Dedifferentiated amniotic fluid mesenchymal stem cell (primary cell): ENCODE measurements around the gene TTLL5.
"Not testable (repeated sequence)": the region's sequence is repeated elsewhere in the genome, so short reads cannot be mapped to it uniquely, and the experiment has no call there.

Experiments
- DNase-seq: peaks from one replicate; pipeline ENCODE4 v3.0.0-alpha.2; 2016; ENCODE audit errors: extremely low spot score

Gene TTLL5

GRCh38 chr14:75648066-75648838, 12.8 kb upstream of the TTLL5 start:
- DNase-seq, result peak; percentile 93

GRCh38 chr14:75649337-75649736, 11.7 kb upstream of the TTLL5 start:
- DNase-seq, result no peak

- DNase-seq, result no peak
These were observed 11.3 kb upstream of the TTLL5 start for GRCh38 chr14:75649773-75650172.

GRCh38 chr14:75650253-75651058, 10.6 kb upstream of the TTLL5 start:
- no peak for DNase-seq

GRCh38 chr14:75653563-75653962, 7.5 kb upstream of the TTLL5 start:
- no peak for DNase-seq

GRCh38 chr14:75654127-75654732, 6.8 kb upstream of the TTLL5 start:
- peak; percentile 58 for DNase-seq

- DNase-seq, result no peak
These were observed 5.8 kb upstream of the TTLL5 start for GRCh38 chr14:75655235-75655634.

- no peak for DNase-seq
These were observed 3.7 kb upstream of the TTLL5 start for GRCh38 chr14:75657331-75657730.

GRCh38 chr14:75658957-75659356, 2.1 kb upstream of the TTLL5 start:
- no peak for DNase-seq

- DNase-seq, result no peak
These were observed 812 bp upstream of the TTLL5 start for GRCh38 chr14:75660238-75660629.

GRCh38 chr14:75661499-75661814, 411 bp downstream of the TTLL5 start:
- no peak for DNase-seq

- DNase-seq, result no peak
These were observed 1.9 kb downstream of the TTLL5 start for GRCh38 chr14:75662966-75663365.

GRCh38 chr14:75667099-75667765, 6.2 kb downstream of the TTLL5 start:
- DNase-seq, result no peak

GRCh38 chr14:75672605-75673192, 11.7 kb downstream of the TTLL5 start:
- DNase-seq, result no peak

- DNase-seq, result no peak
These were observed 12.4 kb downstream of the TTLL5 start for GRCh38 chr14:75673345-75674035.

- DNase-seq, result no peak
These were observed 14.4 kb downstream of the TTLL5 start for GRCh38 chr14:75675265-75675960.

- no peak for DNase-seq
These were observed 24.9 kb downstream of the TTLL5 start for GRCh38 chr14:75685910-75686309.

- no peak for DNase-seq
These were observed 28.0 kb downstream of the TTLL5 start for GRCh38 chr14:75689012-75689411.

GRCh38 chr14:75690010-75690409, 29.0 kb downstream of the TTLL5 start:
- no peak for DNase-seq

- not testable (repeated sequence) for DNase-seq
These were observed 34.0 kb downstream of the TTLL5 start for GRCh38 chr14:75695025-75695424.

GRCh38 chr14:75697386-75697785, 36.3 kb downstream of the TTLL5 start:
- DNase-seq, result no peak
